ENCODE data around the gene MEGF10.

MEGF10 gene

DNA sequence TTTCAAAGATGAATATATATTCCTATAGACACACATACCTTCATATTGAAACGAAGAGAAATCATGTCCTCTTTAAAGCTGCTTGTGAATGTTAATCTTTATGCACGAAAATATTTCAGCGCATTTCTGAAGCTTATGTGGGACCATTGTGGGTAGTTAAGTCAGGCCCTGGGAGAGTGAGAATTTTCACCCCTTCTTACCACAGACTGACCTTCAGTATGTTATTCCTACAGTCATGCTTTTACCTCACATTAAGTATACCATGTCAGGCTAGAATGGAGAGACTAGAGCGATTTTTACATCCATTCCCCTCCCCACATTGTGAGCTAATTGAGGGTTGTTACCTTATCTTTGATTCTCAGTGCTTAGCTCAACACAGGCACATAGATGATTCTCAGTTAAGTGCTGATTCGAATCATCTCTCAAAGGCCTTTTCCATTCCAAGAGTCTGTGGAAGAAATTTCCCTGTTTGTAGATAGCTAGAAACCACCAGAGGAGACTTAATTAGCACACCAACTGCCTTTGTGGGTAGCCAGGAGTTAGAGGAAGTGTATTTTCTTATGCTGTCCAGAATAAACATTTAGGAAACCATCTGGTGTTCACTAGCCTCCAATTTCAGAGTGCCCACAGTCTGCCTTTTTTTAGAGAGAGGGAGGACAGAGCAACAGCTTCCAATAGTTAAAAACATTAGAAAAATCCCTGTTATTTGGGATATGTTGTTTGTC, 110.5 kb downstream of the MEGF10 start:
- Histone ChIP-seq H3K27me3 (ENCODE audit: low read depth, low read length) (no peaks in the 10 kb centered on the region), H4K20me1 (ENCODE audit: insufficient read depth, low read length) (no peaks in the 10 kb centered on the region), H3K9ac (ENCODE audit: low read length) (no peak overlapping the region), H2AFZ (ENCODE audit: low read depth, low read length) (no peak overlapping the region), H3K79me2 (ENCODE audit: low read length) (no peaks in the 10 kb centered on the region), H3K27ac (ENCODE audit: low read length) (no peak overlapping the region), H3K4me3 (ENCODE audit: low read length) (no peak overlapping the region), H3K4me2 (ENCODE audit: low read length) (no peak overlapping the region), H3K9me3 (ENCODE audit: insufficient read depth, low read length) (no peaks in the 10 kb centered on the region), H3K4me1 (ENCODE audit: low read length) (no peaks in the 10 kb centered on the region), H3K36me3 (replicated peaks; ENCODE audit: low read depth, low read length) (no peaks in the 10 kb centered on the region)
- TF ChIP-seq, protein P1, sequence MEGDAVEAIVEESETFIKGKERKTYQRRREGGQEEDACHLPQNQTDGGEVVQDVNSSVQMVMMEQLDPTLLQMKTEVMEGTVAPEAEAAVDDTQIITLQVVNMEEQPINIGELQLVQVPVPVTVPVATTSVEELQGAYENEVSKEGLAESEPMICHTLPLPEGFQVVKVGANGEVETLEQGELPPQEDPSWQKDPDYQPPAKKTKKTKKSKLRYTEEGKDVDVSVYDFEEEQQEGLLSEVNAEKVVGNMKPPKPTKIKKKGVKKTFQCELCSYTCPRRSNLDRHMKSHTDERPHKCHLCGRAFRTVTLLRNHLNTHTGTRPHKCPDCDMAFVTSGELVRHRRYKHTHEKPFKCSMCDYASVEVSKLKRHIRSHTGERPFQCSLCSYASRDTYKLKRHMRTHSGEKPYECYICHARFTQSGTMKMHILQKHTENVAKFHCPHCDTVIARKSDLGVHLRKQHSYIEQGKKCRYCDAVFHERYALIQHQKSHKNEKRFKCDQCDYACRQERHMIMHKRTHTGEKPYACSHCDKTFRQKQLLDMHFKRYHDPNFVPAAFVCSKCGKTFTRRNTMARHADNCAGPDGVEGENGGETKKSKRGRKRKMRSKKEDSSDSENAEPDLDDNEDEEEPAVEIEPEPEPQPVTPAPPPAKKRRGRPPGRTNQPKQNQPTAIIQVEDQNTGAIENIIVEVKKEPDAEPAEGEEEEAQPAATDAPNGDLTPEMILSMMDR (IDR thresholded peaks at IDR 0.05; ENCODE audit: low read depth, low read length) = no peak
- TF ChIP-seq EZH2phosphoT487 (IDR thresholded peaks at IDR 0.05; ENCODE audit: low read depth) = no peak

DNA sequence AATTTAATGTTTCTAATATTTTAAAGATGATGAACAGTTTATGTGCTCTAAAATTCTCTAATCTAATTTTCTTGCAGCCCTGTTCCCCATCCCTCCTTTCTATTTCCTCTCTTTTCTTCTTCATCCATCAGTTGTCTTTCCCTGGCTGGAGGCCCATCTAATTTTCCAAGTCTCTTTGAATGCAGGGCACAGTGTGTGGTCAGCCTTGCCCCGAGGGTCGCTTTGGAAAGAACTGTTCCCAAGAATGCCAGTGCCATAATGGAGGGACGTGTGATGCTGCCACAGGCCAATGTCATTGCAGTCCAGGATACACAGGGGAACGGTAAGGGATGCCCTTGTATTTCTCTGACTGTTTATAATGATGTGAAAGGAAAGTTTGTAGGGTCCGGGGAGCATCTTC, 111.8 kb downstream of the MEGF10 start:
- H3K9me3 ChIP-seq (ENCODE audit: insufficient read depth, low read length) = no peaks in the 10 kb centered on the region

DNA sequence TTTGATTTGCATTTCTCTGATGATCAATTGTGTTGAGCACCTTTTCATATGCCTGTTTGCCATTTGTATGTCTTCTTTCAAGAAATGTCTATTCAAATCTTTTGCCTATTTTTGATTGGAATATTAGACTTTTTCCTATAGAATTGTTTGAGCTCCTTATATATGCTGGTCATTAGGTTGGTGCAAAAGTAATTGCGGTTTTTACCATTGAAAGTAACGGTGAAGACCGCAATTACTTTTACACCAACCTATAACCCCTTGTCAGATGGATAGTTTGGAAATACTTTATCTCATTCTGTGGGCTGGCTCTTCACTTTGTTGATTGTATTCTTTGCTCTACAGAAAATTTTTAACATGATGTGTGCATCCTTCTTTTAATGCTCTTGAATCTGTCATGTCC, 113.6 kb downstream of the MEGF10 start:
- no peaks in the 10 kb centered on the region for H3K9me3 ChIP-seq (ENCODE audit: insufficient read depth, low read length)
- no peak overlapping the region for H3K27ac ChIP-seq (ENCODE audit: low read length)
- no peak overlapping the region for H2AFZ ChIP-seq (ENCODE audit: low read depth, low read length)
- H3K4me3 ChIP-seq (ENCODE audit: low read length) = no peak overlapping the region
- no peaks in the 10 kb centered on the region for H3K36me3 ChIP-seq (replicated peaks; ENCODE audit: low read depth, low read length)
- no peaks in the 10 kb centered on the region for H3K27me3 ChIP-seq (ENCODE audit: low read depth, low read length)
- no peak overlapping the region for H3K9ac ChIP-seq (ENCODE audit: low read length)
- no peaks in the 10 kb centered on the region for H3K79me2 ChIP-seq (ENCODE audit: low read length)
- no peaks in the 10 kb centered on the region for H4K20me1 ChIP-seq (ENCODE audit: insufficient read depth, low read length)
- H3K4me1 ChIP-seq (ENCODE audit: low read length) = no peaks in the 10 kb centered on the region
- no peak overlapping the region for H3K4me2 ChIP-seq (ENCODE audit: low read length)
- TF ChIP-seq EZH2phosphoT487 (IDR thresholded peaks at IDR 0.05; ENCODE audit: low read depth) = no peak
- TF ChIP-seq, protein P1 (IDR thresholded peaks at IDR 0.05; ENCODE audit: low read depth, low read length) = no peak

More for the DNA sequence above, 111.8 kb downstream of the MEGF10 start:
- TF ChIP-seq, protein P1 (IDR thresholded peaks at IDR 0.05; ENCODE audit: low read depth, low read length) = no peak
- no peak for TF ChIP-seq EZH2phosphoT487 (IDR thresholded peaks at IDR 0.05; ENCODE audit: low read depth)
- Histone ChIP-seq H3K27me3 (ENCODE audit: low read depth, low read length) (no peaks in the 10 kb centered on the region), H3K4me3 (ENCODE audit: low read length) (no peak overlapping the region), H2AFZ (ENCODE audit: low read depth, low read length) (no peak overlapping the region), H3K4me1 (ENCODE audit: low read length) (no peaks in the 10 kb centered on the region), H3K9ac (ENCODE audit: low read length) (no peak overlapping the region), H3K27ac (ENCODE audit: low read length) (no peak overlapping the region), H4K20me1 (ENCODE audit: insufficient read depth, low read length) (no peaks in the 10 kb centered on the region), H3K4me2 (ENCODE audit: low read length) (no peak overlapping the region), H3K79me2 (ENCODE audit: low read length) (no peaks in the 10 kb centered on the region), H3K36me3 (replicated peaks; ENCODE audit: low read depth, low read length) (no peaks in the 10 kb centered on the region)

DNA sequence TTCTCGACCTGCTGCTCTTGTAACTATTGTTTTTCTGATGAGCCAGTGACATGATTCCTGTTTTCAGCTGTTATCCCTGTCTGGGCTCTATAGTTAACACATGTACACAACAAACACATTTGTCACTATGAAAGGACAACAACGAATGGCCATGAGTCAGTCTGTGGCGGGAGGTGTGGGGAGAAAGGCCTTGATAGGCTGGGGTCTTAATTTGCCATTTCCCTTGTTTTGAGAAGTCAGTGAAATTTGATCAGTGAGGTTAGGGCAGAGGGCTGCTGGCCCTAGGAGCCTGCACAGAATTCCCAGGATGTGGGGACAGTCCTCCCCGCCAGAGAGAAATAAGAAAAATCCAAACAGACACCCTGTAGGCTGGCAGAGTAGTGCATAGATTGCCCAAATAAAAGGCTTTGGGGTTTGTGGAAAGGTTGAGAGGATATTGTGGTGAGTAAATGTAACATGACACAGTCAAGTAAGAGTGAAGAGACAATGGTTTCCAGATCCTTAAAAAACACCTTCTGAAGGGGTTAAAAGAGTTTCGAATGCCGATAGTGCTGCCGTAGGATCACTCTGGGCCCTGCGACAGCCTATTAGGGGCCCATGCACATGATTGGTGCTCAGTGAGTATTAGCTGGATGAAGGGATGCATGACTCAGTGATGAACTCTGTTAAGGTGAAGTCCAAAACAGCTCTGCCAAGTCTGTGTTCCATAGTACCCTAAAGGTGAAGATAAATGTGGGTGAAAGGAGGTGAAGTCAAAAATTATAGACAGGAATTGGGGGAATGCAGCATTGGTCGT, 115.9 kb downstream of the MEGF10 start:
- no peak overlapping the region for H2AFZ ChIP-seq (ENCODE audit: low read depth, low read length)
- no peak overlapping the region for H3K4me2 ChIP-seq (ENCODE audit: low read length)
- H3K27me3 ChIP-seq (ENCODE audit: low read depth, low read length) = no peaks in the 10 kb centered on the region
- no peaks in the 10 kb centered on the region for H3K36me3 ChIP-seq (replicated peaks; ENCODE audit: low read depth, low read length)
- no peaks in the 10 kb centered on the region for H3K79me2 ChIP-seq (ENCODE audit: low read length)
- TF ChIP-seq, protein P1 (IDR thresholded peaks at IDR 0.05; ENCODE audit: low read depth, low read length) = no peak
- no peak for TF ChIP-seq EZH2phosphoT487 (IDR thresholded peaks at IDR 0.05; ENCODE audit: low read depth)
- no peak overlapping the region for H3K27ac ChIP-seq (ENCODE audit: low read length)
- H3K9me3 ChIP-seq (ENCODE audit: insufficient read depth, low read length) = no peaks in the 10 kb centered on the region
- no peak overlapping the region for H3K9ac ChIP-seq (ENCODE audit: low read length)
- no peak overlapping the region for H3K4me3 ChIP-seq (ENCODE audit: low read length)
- peaks cover 10% of the 10 kb centered on the region for H3K4me1 ChIP-seq (ENCODE audit: low read length)
- H4K20me1 ChIP-seq (ENCODE audit: insufficient read depth, low read length) = no peaks in the 10 kb centered on the region
